Osteocyte (in vitro differentiated cells): ENCODE measurements around the gene SORT1. TPM values are rescaled to one million over a fixed set of nuclear protein-coding genes. Genes with fewer than 3 reads are reported as not detected.

Experiments used
- DNase-seq: peaks from one replicate; pipeline ENCODE4 v3.0.0; 2021; ENCODE audit warnings: mixed read lengths; ENCODE audit not compliant: unreplicated experiment; ENCODE audit errors: extremely low spot score
- H3K27ac Mint-ChIP-seq: one replicate; pipeline ENCODE4 v1.8.0; 2021; ENCODE audit warnings: mild to moderate bottlenecking, mixed read lengths; ENCODE audit not compliant: unreplicated experiment
- H3K27me3 Mint-ChIP-seq: one replicate; pipeline ENCODE4 v1.8.0; 2021; ENCODE audit warnings: mixed read lengths; ENCODE audit not compliant: unreplicated experiment
- H3K36me3 Mint-ChIP-seq: one replicate; pipeline ENCODE4 v1.8.0; 2021; ENCODE audit warnings: mixed read lengths; ENCODE audit not compliant: unreplicated experiment
- H3K4me1 Mint-ChIP-seq: one replicate; pipeline ENCODE4 v1.8.0; 2021; ENCODE audit warnings: mixed read lengths; ENCODE audit not compliant: unreplicated experiment
- H3K4me3 Mint-ChIP-seq: one replicate; pipeline ENCODE4 v1.8.0; 2021; ENCODE audit warnings: mild to moderate bottlenecking, moderate library complexity, mixed read lengths; ENCODE audit not compliant: unreplicated experiment
- H3K9me3 Mint-ChIP-seq: one replicate; pipeline ENCODE4 v1.8.0; 2021; ENCODE audit warnings: mixed read lengths; ENCODE audit not compliant: unreplicated experiment
- total RNA-seq: library from RNA; stranded (reverse); gene quantifications from 2 replicates; pipeline ENCODE4 v1.2.1, GENCODE V29; 2021
- TF ChIP-seq, protein P1 (sequence below): fragments of 200-600 bp; sonication (generic); IDR thresholded peaks from 2 replicates; pipeline ENCODE4 v1.5.0; 2021; ENCODE audit warnings: antibody characterized with exemption, mild to moderate bottlenecking, moderate library complexity

The SORT1 gene
- total RNA-seq, 1 donor from 2014 or later = 71.4 TPM

DNA sequence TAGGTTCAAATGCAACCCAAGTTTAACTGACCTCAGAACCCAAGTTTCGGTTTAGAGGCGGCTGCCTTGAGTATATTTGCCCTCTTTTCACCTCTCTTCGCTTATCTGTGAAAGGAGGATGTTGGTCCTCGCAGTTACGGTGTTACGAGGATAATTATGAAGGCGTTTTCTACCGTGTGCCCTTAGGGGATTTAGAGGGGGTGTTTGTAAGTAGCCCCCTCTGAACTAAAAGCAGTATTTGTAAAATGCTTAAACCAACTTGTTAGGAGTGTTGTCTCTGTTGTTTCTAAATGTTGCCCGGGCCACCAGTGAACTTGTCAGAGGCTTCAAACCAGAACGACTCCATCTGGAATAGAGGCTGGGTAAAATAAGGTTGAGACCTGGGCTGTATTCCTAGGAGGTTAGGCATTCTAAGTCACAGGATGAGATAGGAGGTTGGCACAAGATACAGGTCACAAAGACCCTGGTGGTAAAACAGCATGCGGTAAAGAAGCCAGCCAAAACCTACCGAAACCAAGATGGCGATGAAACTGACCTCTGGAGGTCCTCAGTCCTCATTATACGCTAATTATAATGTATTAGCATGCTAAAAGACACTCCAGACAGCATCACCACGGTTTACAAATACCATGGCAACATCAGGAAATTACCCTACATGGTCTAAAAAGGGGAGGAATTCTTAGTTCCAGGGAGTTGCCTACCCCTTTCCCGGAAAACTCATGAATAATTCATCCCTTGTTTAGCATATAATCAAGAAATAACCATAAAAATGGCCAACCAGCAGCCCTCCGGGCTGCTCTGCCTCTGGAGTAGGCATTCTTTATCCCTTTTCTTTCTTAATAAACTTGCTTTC lies 113.7 kb downstream of the SORT1 start:
- peak overlapping the region; percentile 94 for H3K27ac Mint-ChIP-seq
- H3K9me3 Mint-ChIP-seq = no peaks in the 10 kb centered on the region
- DNase-seq = no peak

DNA sequence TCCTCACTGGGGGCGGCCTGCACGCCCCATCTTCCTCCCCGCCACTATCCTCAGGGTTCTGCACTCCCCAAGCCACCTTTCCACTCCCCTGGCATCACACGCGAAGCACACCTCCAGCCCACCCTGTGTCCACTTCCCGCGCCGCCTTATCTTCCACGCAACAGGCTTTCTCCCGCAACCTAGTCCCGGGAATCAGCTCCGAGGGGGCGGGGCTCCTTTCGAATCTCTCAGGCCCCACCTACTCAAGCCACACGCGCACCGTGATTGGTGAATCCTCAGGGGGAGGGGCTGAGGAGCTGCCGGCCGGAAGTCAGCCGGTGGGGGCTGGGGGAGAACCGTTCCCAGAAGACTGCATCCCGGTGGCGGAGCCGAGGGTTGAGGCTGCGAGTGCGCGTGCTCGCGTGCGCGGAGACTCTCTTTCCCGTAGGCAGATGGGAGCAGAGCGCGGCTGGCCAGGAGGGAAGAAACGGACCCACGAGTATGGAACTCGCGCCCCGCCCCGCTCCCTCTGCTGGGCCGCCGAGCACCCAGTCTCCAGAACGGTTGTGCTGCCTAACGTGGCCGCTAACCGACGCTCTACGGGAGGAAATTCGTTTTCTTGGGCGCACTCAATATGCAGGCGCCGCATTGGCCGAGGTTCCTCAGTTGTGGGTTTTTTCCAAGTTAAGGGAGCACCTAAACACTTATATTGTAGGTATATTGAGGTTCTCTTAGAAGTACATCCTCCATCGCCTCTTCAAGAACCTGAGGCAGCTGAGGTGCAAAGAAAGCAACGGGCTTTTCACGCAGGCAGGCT lies 114.6 kb downstream of the SORT1 start, which contains the start of gene PSRC1:
Gene PSRC1, minus strand, starts transcription at position 194 of the 796 bp plus-strand sequence.
- H3K4me1 Mint-ChIP-seq = peaks cover 29% of the 10 kb centered on the region
- peak; percentile 98 for DNase-seq
- H3K27me3 Mint-ChIP-seq = no peaks in the 10 kb centered on the region
- peak within 1 kb of the TSS; percentile 100 for H3K4me3 Mint-ChIP-seq
- no peaks in the 10 kb centered on the region for H3K9me3 Mint-ChIP-seq
- peak within 1 kb of the TSS; percentile 94 for H3K27ac Mint-ChIP-seq
- TF ChIP-seq, protein P1, sequence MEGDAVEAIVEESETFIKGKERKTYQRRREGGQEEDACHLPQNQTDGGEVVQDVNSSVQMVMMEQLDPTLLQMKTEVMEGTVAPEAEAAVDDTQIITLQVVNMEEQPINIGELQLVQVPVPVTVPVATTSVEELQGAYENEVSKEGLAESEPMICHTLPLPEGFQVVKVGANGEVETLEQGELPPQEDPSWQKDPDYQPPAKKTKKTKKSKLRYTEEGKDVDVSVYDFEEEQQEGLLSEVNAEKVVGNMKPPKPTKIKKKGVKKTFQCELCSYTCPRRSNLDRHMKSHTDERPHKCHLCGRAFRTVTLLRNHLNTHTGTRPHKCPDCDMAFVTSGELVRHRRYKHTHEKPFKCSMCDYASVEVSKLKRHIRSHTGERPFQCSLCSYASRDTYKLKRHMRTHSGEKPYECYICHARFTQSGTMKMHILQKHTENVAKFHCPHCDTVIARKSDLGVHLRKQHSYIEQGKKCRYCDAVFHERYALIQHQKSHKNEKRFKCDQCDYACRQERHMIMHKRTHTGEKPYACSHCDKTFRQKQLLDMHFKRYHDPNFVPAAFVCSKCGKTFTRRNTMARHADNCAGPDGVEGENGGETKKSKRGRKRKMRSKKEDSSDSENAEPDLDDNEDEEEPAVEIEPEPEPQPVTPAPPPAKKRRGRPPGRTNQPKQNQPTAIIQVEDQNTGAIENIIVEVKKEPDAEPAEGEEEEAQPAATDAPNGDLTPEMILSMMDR = peak; percentile 62
- no peaks in the 10 kb centered on the region for H3K36me3 Mint-ChIP-seq

More for the DNA sequence above, 113.7 kb downstream of the SORT1 start:
- peaks cover 29% of the 10 kb centered on the region for H3K4me1 Mint-ChIP-seq
- H3K4me3 Mint-ChIP-seq = peak overlapping the region; percentile 100
- no peaks in the 10 kb centered on the region for H3K36me3 Mint-ChIP-seq
- H3K27me3 Mint-ChIP-seq = no peaks in the 10 kb centered on the region
- TF ChIP-seq, protein P1 = no peak

DNA sequence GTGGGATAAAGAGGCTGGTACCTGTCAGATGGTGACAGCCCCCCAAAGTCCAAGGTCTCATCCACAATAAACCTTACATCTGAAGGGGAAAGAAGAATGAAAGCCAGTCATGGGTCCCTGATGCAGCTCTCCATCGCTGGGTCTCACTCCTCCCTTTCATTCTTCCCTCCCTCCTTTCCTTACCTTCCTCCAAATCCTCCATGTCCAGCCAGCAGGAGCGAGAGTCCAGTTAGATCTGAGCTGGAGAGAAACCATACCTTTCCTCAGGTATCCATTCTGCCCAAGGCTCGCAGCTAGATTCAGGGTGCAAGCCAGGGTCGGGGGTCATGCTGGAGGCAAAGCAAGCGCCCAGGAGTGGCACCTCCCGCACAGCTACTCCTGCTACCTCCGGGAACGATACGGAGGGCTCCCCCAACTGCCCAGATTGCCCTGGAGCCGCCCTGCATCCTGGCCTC lies 115.2 kb downstream of the SORT1 start:
- TF ChIP-seq, protein P1 = no peak
- Mint-ChIP-seq H3K36me3 (no peaks in the 10 kb centered on the region), H3K4me3 (peak overlapping the region; percentile 100), H3K4me1 (peaks cover 29% of the 10 kb centered on the region), H3K27ac (peak overlapping the region; percentile 94), H3K9me3 (no peaks in the 10 kb centered on the region), H3K27me3 (no peaks in the 10 kb centered on the region)
- DNase-seq = no peak

DNA sequence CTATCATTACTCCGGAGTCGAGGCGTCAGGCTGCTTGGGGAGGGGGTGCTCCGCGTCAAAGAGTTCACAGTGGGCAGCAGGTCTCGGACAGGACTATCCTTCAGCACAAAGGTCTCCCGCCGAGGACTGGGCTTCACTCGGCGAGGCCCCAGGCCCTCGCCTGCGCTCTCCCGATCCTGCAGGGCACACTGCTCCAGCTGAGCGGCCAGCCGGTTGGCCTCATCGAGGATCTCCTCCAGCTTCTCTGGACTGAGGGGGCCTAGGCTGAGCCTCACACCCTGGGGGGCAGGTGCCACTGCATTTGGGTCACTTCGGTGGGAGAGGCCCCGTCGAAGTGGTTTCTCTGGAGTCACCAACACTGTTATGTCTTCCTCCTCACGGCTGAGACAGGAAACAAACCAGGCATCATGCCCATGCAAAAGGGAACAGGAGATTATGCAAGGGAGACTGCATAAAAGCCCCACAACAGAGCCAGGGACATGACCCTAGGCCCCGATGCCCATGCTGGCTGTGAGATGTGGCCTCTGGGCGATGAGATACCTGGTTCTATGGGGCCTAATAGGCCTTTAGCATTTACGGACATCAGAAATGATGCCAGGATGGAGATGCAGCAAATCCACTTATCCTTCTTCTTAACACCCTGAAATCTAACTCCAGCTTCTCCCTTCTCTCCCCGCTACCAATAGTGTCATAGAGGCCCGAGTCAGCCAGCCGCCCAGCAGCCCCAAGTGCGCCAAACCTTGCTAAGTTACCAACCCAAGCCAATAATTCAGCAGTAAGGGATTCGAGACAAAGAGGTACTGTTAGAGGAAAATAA lies 115.8 kb downstream of the SORT1 start:
- H3K36me3 Mint-ChIP-seq = no peaks in the 10 kb centered on the region
- TF ChIP-seq, protein P1 = no peak
- peak overlapping the region; percentile 100 for H3K4me3 Mint-ChIP-seq
- no peak for DNase-seq
- no peaks in the 10 kb centered on the region for H3K9me3 Mint-ChIP-seq
- peak overlapping the region; percentile 75 for H3K27ac Mint-ChIP-seq
- H3K27me3 Mint-ChIP-seq = no peaks in the 10 kb centered on the region
- peaks cover 35% of the 10 kb centered on the region for H3K4me1 Mint-ChIP-seq
